Fibroblast of peridontal ligament (primary cell): ENCODE measurements around the gene KIAA1191.

Experiments used
- DNase-seq: peaks from one replicate; pipeline ENCODE4 v3.0.0-alpha.2; 2010; ENCODE audit errors: extremely low read depth

The KIAA1191 gene

GRCh38 chr5:176389135-176390123, 27.9 kb upstream of the KIAA1191 start:
- no peak for DNase-seq

- peak; percentile 99 for DNase-seq
Observed at GRCh38 chr5:176388444-176389134, 27.0 kb upstream of the KIAA1191 start, which contains the start of the genes HIGD2A and NOP16. HIGD2A (plus strand) TSS chr5:176388751; CDS start chr5:176388820, 69 bp downstream. NOP16 (minus strand) TSS chr5:176388598; CDS start chr5:176388539, 59 bp downstream.

GRCh38 chr5:176388003-176388443, 26.5 kb upstream of the KIAA1191 start:
- peak; percentile 9 for DNase-seq

GRCh38 chr5:176387384-176387925, 25.9 kb upstream of the KIAA1191 start:
- DNase-seq, result peak; percentile 10

GRCh38 chr5:176386491-176386890, 24.9 kb upstream of the KIAA1191 start:
- DNase-seq, result no peak

GRCh38 chr5:176384991-176385390, 23.4 kb upstream of the KIAA1191 start:
- no peak for DNase-seq

GRCh38 chr5:176384366-176384930, 22.9 kb upstream of the KIAA1191 start:
- DNase-seq, result no peak

GRCh38 chr5:176383961-176384360, 22.4 kb upstream of the KIAA1191 start:
- DNase-seq, result no peak

GRCh38 chr5:176383248-176383905, 21.8 kb upstream of the KIAA1191 start:
- no peak for DNase-seq

GRCh38 chr5:176382721-176383120, 21.2 kb upstream of the KIAA1191 start:
- DNase-seq, result no peak

GRCh38 chr5:176381979-176382378, 20.4 kb upstream of the KIAA1191 start:
- DNase-seq, result no peak

GRCh38 chr5:176381423-176381822, 19.9 kb upstream of the KIAA1191 start:
- peak; percentile 38 for DNase-seq

- no peak for DNase-seq
Observed at GRCh38 chr5:176379881-176380280, 18.3 kb upstream of the KIAA1191 start.

GRCh38 chr5:176373100-176373818, 11.7 kb upstream of the KIAA1191 start:
- peak; percentile 31 for DNase-seq

- no peak for DNase-seq
Observed at GRCh38 chr5:176371621-176372539, 10.3 kb upstream of the KIAA1191 start.

GRCh38 chr5:176369934-176370711, 8.6 kb upstream of the KIAA1191 start:
- DNase-seq, result no peak

GRCh38 chr5:176368726-176369125, 7.2 kb upstream of the KIAA1191 start:
- no peak for DNase-seq

GRCh38 chr5:176366232-176366894, 4.8 kb upstream of the KIAA1191 start:
- no peak for DNase-seq
